Spleen (tissue), 7 donors: Measurements from ENCODE around the gene GAPVD1.

Source experiments
- POLR2A ChIP-seq, 3 donors: fragments of 450-650 bp; IDR thresholded peaks; one replicate each; pipeline ENCODE4 v1.5.1; 2017; ENCODE audit warnings: antibody characterized with exemption in 3 of 3, mild to moderate bottlenecking in 1 of 3
- TF ChIP-seq, protein P1 (sequence below), 11 experiments: fragments of 200-600 bp in 7 of 11; fragments of 450-650 bp in 4 of 11; sonication (generic) in 4 of 11; IDR thresholded peaks in 8 of 11; conservative IDR thresholded peaks in 3 of 11; 1 replicate in 7 of 11; 2 replicates in 4 of 11; pipeline versions ENCODE4 v1.4.0 to v1.8.0; 2016 to 2021; ENCODE audit warnings: antibody characterized with exemption in 11 of 11, inconsistent platforms in 4 of 11, mild to moderate bottlenecking in 1 of 11
- donor health status: DM: no; HTN: no; CAD: no; lungs with moderate emphysema.
- donor health status: DM: no; HTN: no; CAD: no.
- donor health status: DM: no; HTN: no; CAD: no.

DNA sequence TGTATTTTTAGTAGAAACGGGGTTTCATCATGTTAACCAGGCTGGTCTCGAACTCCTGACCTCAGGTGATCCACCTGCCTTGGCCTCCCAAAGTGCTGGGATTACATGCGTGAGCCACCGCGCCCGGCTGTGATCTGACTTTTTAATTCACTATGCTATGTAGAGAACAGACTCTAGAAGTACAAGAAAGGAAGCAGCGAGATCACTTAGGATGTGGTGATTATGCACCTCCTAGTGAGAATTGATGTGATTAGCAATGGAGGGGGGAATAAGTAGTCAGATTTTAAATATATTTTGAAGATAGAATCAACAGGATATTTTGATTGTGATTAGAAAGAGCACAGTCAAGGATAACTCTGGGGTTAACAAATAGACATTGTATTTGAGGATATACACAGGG lies 36.3 kb downstream of the GAPVD1 start:
- TF ChIP-seq, protein P1, sequence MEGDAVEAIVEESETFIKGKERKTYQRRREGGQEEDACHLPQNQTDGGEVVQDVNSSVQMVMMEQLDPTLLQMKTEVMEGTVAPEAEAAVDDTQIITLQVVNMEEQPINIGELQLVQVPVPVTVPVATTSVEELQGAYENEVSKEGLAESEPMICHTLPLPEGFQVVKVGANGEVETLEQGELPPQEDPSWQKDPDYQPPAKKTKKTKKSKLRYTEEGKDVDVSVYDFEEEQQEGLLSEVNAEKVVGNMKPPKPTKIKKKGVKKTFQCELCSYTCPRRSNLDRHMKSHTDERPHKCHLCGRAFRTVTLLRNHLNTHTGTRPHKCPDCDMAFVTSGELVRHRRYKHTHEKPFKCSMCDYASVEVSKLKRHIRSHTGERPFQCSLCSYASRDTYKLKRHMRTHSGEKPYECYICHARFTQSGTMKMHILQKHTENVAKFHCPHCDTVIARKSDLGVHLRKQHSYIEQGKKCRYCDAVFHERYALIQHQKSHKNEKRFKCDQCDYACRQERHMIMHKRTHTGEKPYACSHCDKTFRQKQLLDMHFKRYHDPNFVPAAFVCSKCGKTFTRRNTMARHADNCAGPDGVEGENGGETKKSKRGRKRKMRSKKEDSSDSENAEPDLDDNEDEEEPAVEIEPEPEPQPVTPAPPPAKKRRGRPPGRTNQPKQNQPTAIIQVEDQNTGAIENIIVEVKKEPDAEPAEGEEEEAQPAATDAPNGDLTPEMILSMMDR (IDR thresholded peaks at IDR 0.05 in 8 of 11, conservative IDR thresholded peaks at IDR 0.05 in 3 of 11): no peak
- no peak for TF ChIP-seq POLR2A (IDR thresholded peaks at IDR 0.05)
